T47D (cell line): ENCODE measurements around the gene ZCCHC13.
"Not testable (repeated sequence)": the region's sequence is repeated elsewhere in the genome, so short reads cannot be mapped to it uniquely, and the experiment has no call there.

Source experiments
- DNase-seq, 2 experiments: peaks; one replicate each; pipeline versions ENCODE4 v3.0.0 to v3.0.0-alpha.2; 2011 to 2012; ENCODE audit warnings: low read depth in 1 of 2, low spot score in 1 of 2
- JUND ChIP-seq: IDR thresholded peaks from 2 replicates; pipeline ENCODE4 v1.6.1; 2012; ENCODE audit warnings: low read depth
- in situ Hi-C: cut with HindIII; loops from 2 replicates; pipeline ENCODE4 v1.10.0; 2016; ENCODE audit warnings: low sequenced_read_pairs, low pct_unique_long_range_greater_than_20kb

Gene ZCCHC13

GRCh38 chrX:74291964-74292807, 11.8 kb upstream of the ZCCHC13 start:
- in situ Hi-C loops: no loop called here

GRCh38 chrX:74292808-74293123, 11.2 kb upstream of the ZCCHC13 start:
- no peak for DNase-seq
- in situ Hi-C loops: no loop called here
- TF ChIP-seq JUND: no peak

More at GRCh38 chrX:74291964-74292807, 11.8 kb upstream of the ZCCHC13 start:
- no peak for TF ChIP-seq JUND
- DNase-seq: peak; percentile 21 to 90

- in situ Hi-C loops: no loop called here
- peak; percentile 6 to 76 for DNase-seq
- no peak for TF ChIP-seq JUND
Measured at GRCh38 chrX:74293343-74293946, 10.5 kb upstream of the ZCCHC13 start.

- no peak for DNase-seq
- in situ Hi-C loops: no loop called here
- no peak for TF ChIP-seq JUND
Measured at GRCh38 chrX:74295101-74295500, 8.9 kb upstream of the ZCCHC13 start.

- TF ChIP-seq JUND: no peak
- DNase-seq: no peak
- in situ Hi-C loops: no loop called here
Measured at GRCh38 chrX:74297766-74298165, 6.2 kb upstream of the ZCCHC13 start.

GRCh38 chrX:74300869-74301268, 3.1 kb upstream of the ZCCHC13 start:
- TF ChIP-seq JUND: no peak
- in situ Hi-C loops: no loop called here
- no peak for DNase-seq

GRCh38 chrX:74318672-74319071, 14.7 kb downstream of the ZCCHC13 start:
- TF ChIP-seq JUND: no peak
- no peak for DNase-seq
- in situ Hi-C loops: no loop called here

- in situ Hi-C loops, DNase-seq: not testable (repeated sequence)
Measured at GRCh38 chrX:74319321-74319720, 15.3 kb downstream of the ZCCHC13 start.

GRCh38 chrX:74321191-74321590, 17.2 kb downstream of the ZCCHC13 start:
- DNase-seq: no peak
- TF ChIP-seq JUND: no peak
- in situ Hi-C loops: no loop called here

GRCh38 chrX:74324131-74324530, 20.2 kb downstream of the ZCCHC13 start:
- DNase-seq: no peak
- in situ Hi-C loops: no loop called here
- TF ChIP-seq JUND: no peak

- in situ Hi-C loops: no loop called here
- no peak for TF ChIP-seq JUND
- no peak for DNase-seq
Measured at GRCh38 chrX:74325130-74326059, 21.4 kb downstream of the ZCCHC13 start.

GRCh38 chrX:74338852-74339251, 34.9 kb downstream of the ZCCHC13 start:
- TF ChIP-seq JUND: no peak
- no peak for DNase-seq
- in situ Hi-C loops: no loop called here

- no peak for TF ChIP-seq JUND
- no peak for DNase-seq
- in situ Hi-C loops: no loop called here
Measured at GRCh38 chrX:74340051-74340450, 36.1 kb downstream of the ZCCHC13 start.

GRCh38 chrX:74342211-74342610, 38.2 kb downstream of the ZCCHC13 start:
- DNase-seq: not testable (repeated sequence)

More at GRCh38 chrX:74342211-74342610, 38.2 kb downstream of the ZCCHC13 start:
- in situ Hi-C loops: not testable (repeated sequence)
